Measurements from ENCODE around the gene MYLK. TPM values are rescaled to one million over a fixed set of nuclear protein-coding genes. Genes with fewer than 3 reads are reported as not detected.

MYLK gene
- total and polyA plus RNA-seq, 2 donors (not counting 1 experiment from before 2014, with no cell fraction given), result 0.51 TPM; not detected in 1

DNA sequence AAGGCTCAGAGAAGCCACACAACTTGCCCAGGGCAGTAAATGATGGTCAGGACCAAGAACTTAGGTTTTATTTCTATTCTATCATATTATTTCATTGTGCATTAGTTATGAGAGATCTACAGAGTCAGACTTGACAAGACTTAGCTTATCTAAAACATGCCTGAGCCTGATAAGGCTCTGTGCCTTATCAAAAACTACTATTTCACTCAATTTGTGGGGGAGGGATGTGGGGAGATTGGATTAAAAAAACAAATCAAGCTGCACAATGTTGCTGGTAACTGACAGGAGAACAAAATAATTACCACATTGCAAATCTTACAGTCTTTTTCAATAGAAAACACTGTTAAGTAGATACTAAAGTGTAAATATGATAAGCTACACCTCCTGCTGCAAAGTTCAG lies 315.3 kb downstream of the MYLK start:
- no peak overlapping the region for H3K9ac ChIP-seq (ENCODE audit: low read length)
- intact Hi-C loops (cut with micrococcal nuclease), result no loop called here
- no peak for DNase-seq
- TF ChIP-seq CTCF (IDR thresholded peaks at IDR 0.05) (no peak), EZH2 (IDR thresholded peaks at IDR 0.05; ENCODE audit: borderline replicate concordance, insufficient read depth, low read depth, low read length, poor library complexity, severe bottlenecking) (no peak)
- ChIA-PET POLR2A (no interaction called here), CTCF (interaction anchor here (2.9 kb wide), 1 partner anchor 10 kb away, joined by 20 read pairs; no protein-coding TSS in a partner anchor)
- no peak overlapping the region for H3K4me3 ChIP-seq (ENCODE audit: control extremely low read depth in 1 of 5, extremely low read depth in 1 of 5, insufficient read depth in 1 of 5, low read depth in 2 of 5, low read length in 4 of 5)
- peaks cover 5% of the 10 kb centered on the region for H4K20me1 ChIP-seq (ENCODE audit: control insufficient read depth, insufficient read depth, low read length, poor library complexity, severe bottlenecking)
- H3K9me3 ChIP-seq (ENCODE audit: control extremely low read depth in 1 of 3, control insufficient read depth in 2 of 3, insufficient read depth in 1 of 3, low read length in 2 of 3), result no peaks in the 10 kb centered on the region
- H3K27me3 Mint-ChIP-seq, result no peaks in the 10 kb centered on the region
- H3K4me1 ChIP-seq (ENCODE audit: control insufficient read depth in 2 of 2, insufficient read depth in 2 of 2, low read length in 2 of 2), result peaks cover 6 to 9% of the 10 kb centered on the region in 2 donors
- no peak overlapping the region for H3K4me3 Mint-ChIP-seq
- no peaks in the 10 kb centered on the region for H3K9me3 Mint-ChIP-seq (ENCODE audit: insufficient read depth)
- no peak overlapping the region for H3K27ac ChIP-seq (ENCODE audit: low read length in 2 of 2)
- peaks cover 38% of the 10 kb centered on the region for H3K79me2 ChIP-seq (ENCODE audit: control insufficient read depth, insufficient read depth, low read length)
- H2AFZ ChIP-seq (ENCODE audit: insufficient read depth, low read depth, low read length, poor library complexity, severe bottlenecking), result no peak overlapping the region
- ATAC-seq (ENCODE audit: low read depth), result no peak
- H3K27ac Mint-ChIP-seq, result no peak overlapping the region
- no peak overlapping the region for H3K4me2 ChIP-seq (replicated peaks; ENCODE audit: low read depth, low read length, poor library complexity, severe bottlenecking)
- no peaks in the 10 kb centered on the region for H3K27me3 ChIP-seq (replicated peaks in 1 of 4; ENCODE audit: control extremely low read depth in 1 of 4, control insufficient read depth in 3 of 4, insufficient read depth in 4 of 4, low read length in 3 of 4)
- peaks cover 21% of the 10 kb centered on the region for H3K4me1 Mint-ChIP-seq
- peaks cover 0 to 11% of the 10 kb centered on the region in 2 experiments for H3K36me3 ChIP-seq (replicated peaks in 1 of 2; ENCODE audit: control extremely low read depth in 1 of 2, control insufficient read depth in 1 of 2, extremely low read depth in 1 of 2, insufficient read depth in 2 of 2, low read length in 1 of 2)

GRCh38 chr3:123568034-123568433 lies 316.1 kb downstream of the MYLK start:
- DNase-seq (no peak), ATAC-seq (ENCODE audit: low read depth) (no peak)
- ChIA-PET POLR2A (no interaction called here), CTCF (interaction anchor here (2.9 kb wide), 1 partner anchor 9 kb away, joined by 20 read pairs; no protein-coding TSS in a partner anchor)
- no peak overlapping the region for H3K27ac Mint-ChIP-seq
- H3K79me2 ChIP-seq (ENCODE audit: control insufficient read depth, insufficient read depth, low read length), result peaks cover 36% of the 10 kb centered on the region
- H3K27me3 ChIP-seq (replicated peaks in 1 of 4; ENCODE audit: control extremely low read depth in 1 of 4, control insufficient read depth in 3 of 4, insufficient read depth in 4 of 4, low read length in 3 of 4), result no peaks in the 10 kb centered on the region
- H3K9me3 Mint-ChIP-seq (ENCODE audit: insufficient read depth), result no peaks in the 10 kb centered on the region
- H3K9ac ChIP-seq (ENCODE audit: low read length), result no peak overlapping the region
- TF ChIP-seq EZH2 (IDR thresholded peaks at IDR 0.05; ENCODE audit: borderline replicate concordance, insufficient read depth, low read depth, low read length, poor library complexity, severe bottlenecking) (no peak), CTCF (IDR thresholded peaks at IDR 0.05) (no peak)
- H2AFZ ChIP-seq (ENCODE audit: insufficient read depth, low read depth, low read length, poor library complexity, severe bottlenecking), result no peak overlapping the region
- H3K4me2 ChIP-seq (replicated peaks; ENCODE audit: low read depth, low read length, poor library complexity, severe bottlenecking), result no peak overlapping the region
- peaks cover 17% of the 10 kb centered on the region for H3K4me1 Mint-ChIP-seq
- intact Hi-C loops (cut with micrococcal nuclease), result no loop called here
- peaks cover 0 to 10% of the 10 kb centered on the region in 2 experiments for H3K36me3 ChIP-seq (replicated peaks in 1 of 2; ENCODE audit: control extremely low read depth in 1 of 2, control insufficient read depth in 1 of 2, extremely low read depth in 1 of 2, insufficient read depth in 2 of 2, low read length in 1 of 2)
- H3K27me3 Mint-ChIP-seq, result no peaks in the 10 kb centered on the region
- no peak overlapping the region for H3K4me3 Mint-ChIP-seq
- peaks cover 5% of the 10 kb centered on the region for H4K20me1 ChIP-seq (ENCODE audit: control insufficient read depth, insufficient read depth, low read length, poor library complexity, severe bottlenecking)
- no peaks in the 10 kb centered on the region for H3K9me3 ChIP-seq (ENCODE audit: control extremely low read depth in 1 of 3, control insufficient read depth in 2 of 3, insufficient read depth in 1 of 3, low read length in 2 of 3)
- H3K4me1 ChIP-seq (ENCODE audit: control insufficient read depth in 2 of 2, insufficient read depth in 2 of 2, low read length in 2 of 2), result peaks cover 6 to 9% of the 10 kb centered on the region in 2 donors
- no peak overlapping the region for H3K27ac ChIP-seq (ENCODE audit: low read length in 2 of 2)
- H3K4me3 ChIP-seq (ENCODE audit: control extremely low read depth in 1 of 5, extremely low read depth in 1 of 5, insufficient read depth in 1 of 5, low read depth in 2 of 5, low read length in 4 of 5), result no peak overlapping the region
- WGBS (ENCODE audit: insufficient coverage), result 95% methylated on average over 7 of the region's 7 CpGs

Measured in B cell (primary cell).